Measurements from ENCODE around the gene METTL21C.

METTL21C gene

DNA sequence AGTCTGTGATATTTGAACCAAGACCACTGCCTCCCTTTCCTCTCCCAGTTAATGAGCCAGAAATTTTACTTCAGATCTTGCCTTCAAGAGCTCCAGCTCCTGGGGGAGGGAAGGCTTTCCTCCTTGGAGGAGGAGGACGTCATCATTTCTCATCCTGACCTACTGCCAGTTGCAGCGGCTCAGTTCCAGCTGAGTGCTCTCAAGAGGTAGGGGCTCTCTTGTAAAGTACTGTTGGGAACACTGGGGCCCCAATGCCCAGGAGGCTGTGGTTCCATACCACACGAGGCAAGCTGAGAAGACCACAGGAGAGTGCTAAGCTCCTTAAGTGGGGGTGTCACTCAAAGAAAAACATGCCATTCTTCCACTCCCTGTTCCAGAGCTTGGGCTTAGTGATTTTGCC, 36.2 kb downstream of the METTL21C start:
- DNase-seq: no peak

DNA sequence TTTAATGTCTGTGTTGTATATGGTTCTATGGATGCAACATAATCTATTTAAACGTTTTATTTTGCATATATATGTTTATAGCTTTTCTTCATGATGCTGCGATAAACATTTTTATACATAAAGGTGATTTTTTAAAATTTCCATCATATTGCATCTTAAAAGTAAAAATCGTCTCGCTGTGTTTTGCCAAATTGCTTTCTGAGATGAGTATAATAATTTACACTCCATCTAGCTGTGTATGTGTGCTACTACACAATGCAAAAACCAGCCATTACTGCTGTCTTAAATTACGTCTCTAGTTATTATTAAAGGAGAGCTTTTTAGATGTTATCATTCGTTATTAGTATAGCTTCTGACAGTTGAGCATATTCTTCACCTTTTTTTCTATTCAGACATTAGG, 37.2 kb downstream of the METTL21C start:
- DNase-seq: no peak

DNA sequence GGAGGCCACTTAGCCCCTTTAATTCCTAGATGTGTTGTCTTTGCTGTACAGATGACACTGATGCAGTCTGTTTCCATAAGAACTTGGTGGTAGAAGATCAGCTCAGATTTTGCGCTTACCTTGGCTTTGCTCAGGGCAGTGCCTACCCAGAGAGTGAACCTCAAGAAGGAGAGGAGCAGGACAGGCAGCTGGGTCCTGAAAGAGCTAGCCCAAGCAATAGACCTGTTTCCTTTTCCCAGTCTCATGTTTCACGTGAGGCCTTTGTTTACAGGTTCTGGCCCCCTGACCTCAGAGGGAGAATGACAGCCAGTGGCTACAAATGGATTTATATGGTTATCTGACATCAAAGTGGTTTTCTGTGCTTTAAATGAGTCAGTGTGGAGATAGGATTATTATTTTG, 40.1 kb downstream of the METTL21C start:
- no peak for DNase-seq

- DNase-seq: no peak
Measured at GRCh38 chr13:102651892-102652291, 43.0 kb downstream of the METTL21C start.

DNA sequence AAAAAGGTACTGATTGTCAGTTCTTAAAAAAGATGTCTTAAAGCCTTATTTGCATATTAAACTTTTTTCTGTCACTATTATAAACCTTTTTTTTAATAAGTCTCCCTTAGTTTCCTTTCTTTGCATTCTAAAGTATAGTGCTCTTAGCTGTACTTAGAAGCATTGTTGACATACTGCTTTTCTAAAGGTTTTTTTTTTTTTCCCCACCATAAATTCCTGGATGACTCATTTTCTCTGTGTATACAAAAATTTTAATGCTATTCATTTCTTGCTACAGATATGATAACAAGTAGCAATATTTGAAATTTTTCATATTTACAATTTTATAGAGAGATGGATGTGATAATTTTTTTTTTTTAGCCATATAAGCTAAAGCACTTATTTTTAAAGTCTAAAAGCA, 43.5 kb downstream of the METTL21C start:
- no peak for DNase-seq

DNA sequence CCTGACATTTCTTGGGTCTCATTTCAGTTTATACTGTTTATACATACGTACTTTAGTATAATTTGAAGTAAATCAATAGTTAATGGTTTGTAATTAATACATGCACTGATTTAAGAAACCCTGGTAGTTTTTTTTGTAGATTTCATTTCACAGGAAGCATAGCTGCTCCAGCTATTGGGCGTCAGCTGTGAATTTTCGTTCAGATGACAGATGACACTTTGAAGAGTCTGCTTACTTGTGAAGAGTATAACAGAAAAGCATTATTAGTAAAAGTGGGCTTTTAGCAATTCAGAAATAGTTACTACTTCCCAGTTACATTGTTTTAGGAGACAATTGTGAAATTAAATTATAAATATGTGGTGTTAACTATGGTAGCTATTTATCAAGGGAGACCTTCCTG, 44.4 kb downstream of the METTL21C start:
- no peak for DNase-seq

- no peak for DNase-seq
Measured at GRCh38 chr13:102648046-102648445, 46.8 kb downstream of the METTL21C start.

- no peak for DNase-seq
Measured at GRCh38 chr13:102645701-102646100, 49.1 kb downstream of the METTL21C start.

- DNase-seq: no peak
Measured at GRCh38 chr13:102643656-102644055, 51.2 kb downstream of the METTL21C start.

DNA sequence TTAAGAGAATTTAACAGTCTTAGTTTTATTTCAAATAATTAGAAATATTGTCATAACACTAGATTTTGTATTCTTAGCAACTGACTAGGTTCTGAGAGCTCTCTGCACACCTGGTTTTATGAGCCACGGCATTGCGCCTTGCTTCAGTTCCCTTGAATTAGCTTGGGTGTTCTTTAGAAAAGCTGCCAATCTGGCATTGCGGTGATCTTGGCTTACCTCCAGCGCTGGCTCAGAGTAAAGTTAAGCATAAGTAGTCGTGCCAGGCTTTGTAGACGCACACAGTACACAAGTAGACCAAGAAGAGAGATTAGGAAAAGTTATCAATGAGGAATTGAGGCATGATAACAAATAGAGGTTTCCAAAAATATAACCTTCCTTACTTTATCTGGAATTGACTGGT, 52.4 kb downstream of the METTL21C start:
- DNase-seq: no peak

GRCh38 chr13:102642029-102642428, 52.8 kb downstream of the METTL21C start:
- DNase-seq: no peak

DNA sequence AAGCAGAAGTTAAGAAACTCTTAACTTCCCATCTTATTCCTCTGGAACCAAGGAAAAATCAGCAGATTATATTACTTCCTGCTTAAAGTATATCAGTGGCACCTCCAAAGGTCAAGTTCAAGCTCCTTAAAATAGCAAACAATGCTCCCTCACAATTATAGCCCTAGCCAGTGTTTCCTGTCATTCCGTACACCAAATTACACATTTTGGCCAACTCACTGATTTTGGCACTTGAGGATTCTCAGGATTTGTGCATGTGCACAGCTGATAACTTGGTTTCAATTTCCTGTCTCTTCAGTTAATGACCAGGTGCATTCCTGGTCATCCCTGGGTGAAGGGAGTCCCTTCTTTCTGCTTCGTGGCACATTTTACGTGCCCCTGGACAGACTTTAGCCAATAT, 56.1 kb downstream of the METTL21C start:
- no peak for DNase-seq
